A673 (cell line): ENCODE results near the gene SYT5. TPM values are rescaled to one million over a fixed set of nuclear protein-coding genes. Genes with fewer than 3 reads are reported as not detected.
"Not testable (repeated sequence)": the region's sequence is repeated elsewhere in the genome, so short reads cannot be mapped to it uniquely, and the experiment has no call there.

Source experiments
- BruUV-seq: library from RNA; stranded (reverse); fragments of 400-500 nt; replicated peaks from 2 replicates; lab custom pipeline; 2021; lab: Mats Ljungman, UMichigan
- CTCF ChIA-PET: fragments of 300-600 bp; sonication (Branson Sonifier 250); formaldehyde crosslinking; loops from one replicate; lab custom pipeline; 2022; ENCODE audit warnings: antibody characterized with exemption; lab: Charles Lee
- POLR2A ChIA-PET: fragments of 300-600 bp; sonication (Branson Sonifier 250); formaldehyde crosslinking; loops from one replicate; lab custom pipeline; 2022; ENCODE audit warnings: antibody characterized with exemption; ENCODE audit not compliant: low non-redundant PET; lab: Charles Lee
- DNase-seq: peaks from one replicate; pipeline ENCODE4 v3.0.0-alpha.2; 2015; ENCODE audit warnings: low spot score
- H3K27ac ChIP-seq: fragments of 200-600 bp; sonication (generic); 2 replicates; pipeline ENCODE4 v1.5.1; 2016; ENCODE audit warnings: mixed run types, low read depth, mild to moderate bottlenecking, mixed read lengths, antibody characterized with exemption, low read length; ENCODE audit not compliant: poor library complexity, severe bottlenecking
- H3K27me3 ChIP-seq: fragments of 200-600 bp; sonication (generic); replicated peaks from 2 replicates; pipeline ENCODE4 v1.6.1; 2017; ENCODE audit warnings: mixed run types, low read depth, mild to moderate bottlenecking, mixed read lengths, antibody characterized with exemption, low read length; ENCODE audit not compliant: insufficient read depth, poor library complexity
- H3K36me3 ChIP-seq: fragments of 200-600 bp; sonication (generic); 2 replicates; pipeline ENCODE4 v1.6.1; 2016; ENCODE audit warnings: mixed run types, mild to moderate bottlenecking, mixed read lengths, antibody characterized with exemption, low read length; ENCODE audit not compliant: insufficient read depth, poor library complexity, severe bottlenecking
- H3K4me1 ChIP-seq: fragments of 200-600 bp; sonication (generic); 2 replicates; pipeline ENCODE4 v1.6.1; 2017; ENCODE audit warnings: mixed run types, mild to moderate bottlenecking, mixed read lengths, antibody characterized with exemption, low read length; ENCODE audit not compliant: insufficient read depth, poor library complexity, severe bottlenecking
- H3K4me3 ChIP-seq: fragments of 200-600 bp; sonication (generic); 2 replicates; pipeline ENCODE4 v1.5.1; 2016; ENCODE audit warnings: low read depth, mixed run types, mild to moderate bottlenecking, mixed read lengths, low read length; ENCODE audit not compliant: poor library complexity, severe bottlenecking
- H3K9me3 ChIP-seq: fragments of 200-600 bp; sonication (generic); 2 replicates; pipeline ENCODE4 v1.6.1; 2016; ENCODE audit warnings: mixed run types, low read depth, mild to moderate bottlenecking, mixed read lengths, antibody characterized with exemption, low read length; ENCODE audit not compliant: poor library complexity, severe bottlenecking
- EZH2 ChIP-seq: fragments of 200-600 bp; sonication (generic); IDR thresholded peaks from 2 replicates; pipeline ENCODE4 v1.6.1; 2017; ENCODE audit warnings: borderline replicate concordance, low read depth, mild to moderate bottlenecking, mixed read lengths, antibody characterized with exemption, low read length; ENCODE audit not compliant: poor library complexity, severe bottlenecking
- intact Hi-C: fragments of 100-400 bp; cut with micrococcal nuclease; formaldehyde crosslinking; loops from one replicate; pipeline ENCODE4 v1.10.0; 2022; ENCODE audit not compliant: unreplicated experiment
- total RNA-seq: library from RNA; stranded (reverse); gene quantifications from 2 replicates; pipeline ENCODE4 v1.2.3, GENCODE V29; 2021
- TF ChIP-seq, protein P1 (sequence below): fragments of 300-800, 200-600 bp; sonication (generic); conservative IDR thresholded peaks from 2 replicates; pipeline ENCODE4 v1.5.1; 2017; ENCODE audit warnings: low read depth, mild to moderate bottlenecking, antibody characterized with exemption, low read length, moderate library complexity, mixed read lengths

The SYT5 gene
- total RNA-seq, 1 experiment from 2014 or later: not detected

DNA sequence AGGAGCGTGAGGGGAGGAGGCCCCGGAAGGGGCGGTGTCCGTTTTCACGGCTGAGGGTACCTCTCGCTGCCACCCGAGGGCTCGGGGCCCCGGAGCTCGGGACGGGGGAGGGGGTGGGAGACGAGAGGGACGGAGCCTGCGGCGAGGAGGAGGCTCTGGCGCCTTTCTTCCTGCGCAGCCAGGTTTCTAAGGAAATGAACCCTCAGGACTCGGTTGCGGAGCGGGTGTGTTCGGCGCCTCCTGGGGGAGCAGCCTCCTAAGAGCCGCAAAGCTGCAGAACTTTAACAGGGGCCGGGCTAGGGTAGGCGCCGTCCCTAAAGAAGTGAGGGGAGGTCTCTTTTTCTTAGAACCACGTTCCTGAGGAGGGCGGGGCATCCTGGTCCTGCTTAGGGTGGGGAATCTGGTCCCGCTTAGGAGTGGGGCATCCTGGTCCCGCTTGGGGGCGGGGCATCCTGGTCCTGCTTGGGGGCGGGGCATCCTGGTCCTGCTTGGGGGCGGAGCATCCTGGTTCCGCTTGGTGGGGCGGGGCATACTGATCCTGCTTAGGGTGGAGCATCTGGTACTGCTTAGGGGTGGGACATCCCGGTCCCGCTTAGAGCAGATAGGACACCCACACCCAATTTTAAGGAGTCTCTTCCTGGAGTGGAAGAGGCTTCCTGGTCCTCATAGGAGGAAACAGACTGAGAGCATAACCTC is 6.2 kb downstream of the SYT5 start:
- DNase-seq: peak; percentile 88
- H3K4me1 ChIP-seq: no peaks in the 10 kb centered on the region
- TF ChIP-seq, protein P1, sequence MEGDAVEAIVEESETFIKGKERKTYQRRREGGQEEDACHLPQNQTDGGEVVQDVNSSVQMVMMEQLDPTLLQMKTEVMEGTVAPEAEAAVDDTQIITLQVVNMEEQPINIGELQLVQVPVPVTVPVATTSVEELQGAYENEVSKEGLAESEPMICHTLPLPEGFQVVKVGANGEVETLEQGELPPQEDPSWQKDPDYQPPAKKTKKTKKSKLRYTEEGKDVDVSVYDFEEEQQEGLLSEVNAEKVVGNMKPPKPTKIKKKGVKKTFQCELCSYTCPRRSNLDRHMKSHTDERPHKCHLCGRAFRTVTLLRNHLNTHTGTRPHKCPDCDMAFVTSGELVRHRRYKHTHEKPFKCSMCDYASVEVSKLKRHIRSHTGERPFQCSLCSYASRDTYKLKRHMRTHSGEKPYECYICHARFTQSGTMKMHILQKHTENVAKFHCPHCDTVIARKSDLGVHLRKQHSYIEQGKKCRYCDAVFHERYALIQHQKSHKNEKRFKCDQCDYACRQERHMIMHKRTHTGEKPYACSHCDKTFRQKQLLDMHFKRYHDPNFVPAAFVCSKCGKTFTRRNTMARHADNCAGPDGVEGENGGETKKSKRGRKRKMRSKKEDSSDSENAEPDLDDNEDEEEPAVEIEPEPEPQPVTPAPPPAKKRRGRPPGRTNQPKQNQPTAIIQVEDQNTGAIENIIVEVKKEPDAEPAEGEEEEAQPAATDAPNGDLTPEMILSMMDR: no peak
- no peak for TF ChIP-seq EZH2
- H3K4me3 ChIP-seq: peak overlapping the region; percentile 46
- no peaks in the 10 kb centered on the region for H3K36me3 ChIP-seq
- no peak overlapping the region for H3K27ac ChIP-seq
- BruUV-seq: no TSS peak
- no peaks in the 10 kb centered on the region for H3K27me3 ChIP-seq
- H3K9me3 ChIP-seq: no peaks in the 10 kb centered on the region
- ChIA-PET CTCF (no interaction called here), POLR2A (interaction anchor here (0.6 kb wide), 1 partner anchor 681 kb away, joined by 3 read pairs; no protein-coding TSS in a partner anchor)
- intact Hi-C loops: no loop called here

DNA sequence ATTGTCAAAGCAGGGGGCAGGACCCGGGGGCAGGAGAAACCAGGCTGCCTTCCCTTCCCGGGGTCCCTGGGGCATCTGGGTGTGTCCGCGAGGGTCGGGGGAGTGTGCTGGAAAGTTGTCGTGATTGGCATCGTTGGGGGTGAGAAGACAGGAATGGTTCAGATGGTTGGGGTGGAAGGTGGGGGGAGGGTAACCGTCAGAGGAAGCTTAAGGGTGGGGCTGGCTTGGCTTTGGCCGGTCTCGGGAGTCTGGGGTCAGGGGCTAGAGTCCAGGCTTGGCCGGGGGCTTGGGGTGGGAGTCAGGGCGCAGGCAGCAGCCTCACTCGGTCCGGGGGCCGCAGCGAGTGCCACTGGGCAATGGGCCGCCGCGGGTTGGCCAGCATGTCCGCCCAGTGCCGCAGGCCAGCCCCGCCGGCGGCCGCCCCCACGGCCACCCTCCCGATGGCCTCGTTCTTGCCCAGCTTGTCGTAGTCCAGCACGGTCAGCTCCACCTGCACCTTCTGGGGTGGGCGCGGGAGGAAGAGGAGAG is 6.8 kb downstream of the SYT5 start:
- no TSS peak for BruUV-seq
- Histone ChIP-seq H3K4me3 (peak overlapping the region; percentile 46), H3K4me1 (no peaks in the 10 kb centered on the region), H3K27ac (no peak overlapping the region), H3K9me3 (no peaks in the 10 kb centered on the region), H3K36me3 (no peaks in the 10 kb centered on the region), H3K27me3 (no peaks in the 10 kb centered on the region)
- intact Hi-C loops: no loop called here
- no peak for TF ChIP-seq EZH2
- TF ChIP-seq, protein P1: no peak
- ChIA-PET CTCF (no interaction called here), POLR2A (no interaction called here)
- no peak for DNase-seq

DNA sequence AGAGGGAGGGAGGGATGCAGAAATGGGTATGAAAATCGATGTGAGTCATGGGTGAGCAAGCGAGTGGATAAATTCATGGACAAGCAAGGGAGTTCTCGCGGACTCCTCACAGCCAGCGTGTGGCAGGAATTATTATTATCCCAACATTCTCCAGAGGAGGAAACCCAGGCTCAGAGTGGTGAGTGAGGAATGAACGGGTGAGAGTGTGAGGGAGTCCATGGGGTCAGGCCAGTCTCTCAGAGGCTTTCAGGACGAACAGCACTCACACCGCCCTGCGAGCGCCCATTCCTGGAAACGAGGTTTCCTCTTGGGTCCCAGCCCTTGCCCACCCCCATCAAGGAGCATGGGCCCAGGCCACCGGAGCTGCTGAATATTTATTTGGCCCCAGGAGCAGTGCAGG is 7.3 kb downstream of the SYT5 start:
- POLR2A ChIA-PET: no interaction called here
- intact Hi-C loops: no loop called here
- DNase-seq: no peak

DNA sequence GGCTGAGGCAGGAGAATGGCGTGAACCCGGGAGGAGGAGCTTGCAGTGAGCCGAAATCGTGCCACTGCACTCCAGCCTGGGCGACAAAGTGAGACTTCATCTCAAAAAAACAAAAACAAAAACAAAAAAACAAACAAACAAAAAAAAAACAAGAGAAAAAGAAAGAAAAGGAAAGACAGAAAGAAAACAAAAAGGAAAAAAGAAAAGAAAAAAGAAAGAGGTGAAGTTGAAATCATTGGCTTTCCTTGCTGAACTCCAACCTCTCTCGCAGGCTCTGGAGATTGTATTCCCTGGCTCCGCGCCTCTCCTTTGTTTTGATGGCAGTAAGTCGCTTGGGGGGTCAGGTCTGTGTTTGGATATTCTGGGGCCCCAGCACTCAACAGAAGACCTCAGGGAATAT is 7.8 kb downstream of the SYT5 start:
- intact Hi-C loops, H3K27ac ChIP-seq: not testable (repeated sequence)

More for the DNA sequence above, 7.3 kb downstream of the SYT5 start:
- H3K27me3 ChIP-seq: no peaks in the 10 kb centered on the region
- no peaks in the 10 kb centered on the region for H3K9me3 ChIP-seq
- no peaks in the 10 kb centered on the region for H3K36me3 ChIP-seq
- CTCF ChIA-PET: no interaction called here
- no peak overlapping the region for H3K4me3 ChIP-seq
- BruUV-seq: no TSS peak
- no peak for TF ChIP-seq EZH2
- TF ChIP-seq, protein P1: no peak
- H3K4me1 ChIP-seq: no peaks in the 10 kb centered on the region
- H3K27ac ChIP-seq: no peak overlapping the region

More for the DNA sequence above, 7.8 kb downstream of the SYT5 start:
- DNase-seq, POLR2A ChIA-PET, H3K4me3 ChIP-seq, H3K27me3 ChIP-seq, BruUV-seq, CTCF ChIA-PET, H3K4me1 ChIP-seq, H3K9me3 ChIP-seq, H3K36me3 ChIP-seq: not testable (repeated sequence)
